HL-60 (cell line): Measurements from ENCODE around the gene ANAPC1.

ENCODE experiments used
- CTCF ChIP-seq: IDR thresholded peaks from one replicate; pipeline ENCODE4 v1.5.1; 2011; ENCODE audit warnings: low read length, control low read depth, inconsistent platforms; ENCODE audit not compliant: insufficient read depth
- GABPA ChIP-seq: IDR thresholded peaks from 2 replicates; pipeline ENCODE4 v1.6.1; 2012; ENCODE audit warnings: low read depth
- POLR2AphosphoS5 ChIP-seq: IDR thresholded peaks from 2 replicates; pipeline ENCODE4 v1.6.1; 2012; ENCODE audit warnings: low read depth

- TF ChIP-seq CTCF (no peak), GABPA (no peak), POLR2AphosphoS5 (no peak)
These were observed 40.7 kb upstream of the ANAPC1 start for GRCh38 chr2:111924617-111925107.
